ENCODE data around the gene PLAC9.

DNA sequence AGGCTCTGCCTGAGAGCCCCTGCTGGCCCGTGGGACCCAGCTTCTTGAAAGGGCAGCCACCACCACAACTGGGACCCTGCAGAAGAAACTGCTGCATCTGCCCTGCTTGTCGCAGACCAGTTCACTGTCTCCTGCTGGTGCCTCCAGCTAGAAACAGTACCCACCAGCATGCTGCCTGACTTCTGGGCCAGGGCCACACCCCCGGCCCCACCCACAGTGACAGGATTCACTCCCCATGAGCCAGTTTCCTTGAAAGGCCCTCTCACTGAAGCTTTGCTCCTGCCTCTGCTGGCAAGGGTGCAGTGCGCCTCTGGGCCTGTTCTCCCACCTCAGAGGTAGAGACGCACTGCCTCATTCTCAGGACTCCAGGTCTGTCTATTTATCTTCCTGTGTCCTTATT lies 40.4 kb downstream of the PLAC9 start:
- TF ChIP-seq, protein P1, sequence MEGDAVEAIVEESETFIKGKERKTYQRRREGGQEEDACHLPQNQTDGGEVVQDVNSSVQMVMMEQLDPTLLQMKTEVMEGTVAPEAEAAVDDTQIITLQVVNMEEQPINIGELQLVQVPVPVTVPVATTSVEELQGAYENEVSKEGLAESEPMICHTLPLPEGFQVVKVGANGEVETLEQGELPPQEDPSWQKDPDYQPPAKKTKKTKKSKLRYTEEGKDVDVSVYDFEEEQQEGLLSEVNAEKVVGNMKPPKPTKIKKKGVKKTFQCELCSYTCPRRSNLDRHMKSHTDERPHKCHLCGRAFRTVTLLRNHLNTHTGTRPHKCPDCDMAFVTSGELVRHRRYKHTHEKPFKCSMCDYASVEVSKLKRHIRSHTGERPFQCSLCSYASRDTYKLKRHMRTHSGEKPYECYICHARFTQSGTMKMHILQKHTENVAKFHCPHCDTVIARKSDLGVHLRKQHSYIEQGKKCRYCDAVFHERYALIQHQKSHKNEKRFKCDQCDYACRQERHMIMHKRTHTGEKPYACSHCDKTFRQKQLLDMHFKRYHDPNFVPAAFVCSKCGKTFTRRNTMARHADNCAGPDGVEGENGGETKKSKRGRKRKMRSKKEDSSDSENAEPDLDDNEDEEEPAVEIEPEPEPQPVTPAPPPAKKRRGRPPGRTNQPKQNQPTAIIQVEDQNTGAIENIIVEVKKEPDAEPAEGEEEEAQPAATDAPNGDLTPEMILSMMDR (IDR thresholded peaks at IDR 0.05) = no peak
- TF ChIP-seq, protein P2, sequence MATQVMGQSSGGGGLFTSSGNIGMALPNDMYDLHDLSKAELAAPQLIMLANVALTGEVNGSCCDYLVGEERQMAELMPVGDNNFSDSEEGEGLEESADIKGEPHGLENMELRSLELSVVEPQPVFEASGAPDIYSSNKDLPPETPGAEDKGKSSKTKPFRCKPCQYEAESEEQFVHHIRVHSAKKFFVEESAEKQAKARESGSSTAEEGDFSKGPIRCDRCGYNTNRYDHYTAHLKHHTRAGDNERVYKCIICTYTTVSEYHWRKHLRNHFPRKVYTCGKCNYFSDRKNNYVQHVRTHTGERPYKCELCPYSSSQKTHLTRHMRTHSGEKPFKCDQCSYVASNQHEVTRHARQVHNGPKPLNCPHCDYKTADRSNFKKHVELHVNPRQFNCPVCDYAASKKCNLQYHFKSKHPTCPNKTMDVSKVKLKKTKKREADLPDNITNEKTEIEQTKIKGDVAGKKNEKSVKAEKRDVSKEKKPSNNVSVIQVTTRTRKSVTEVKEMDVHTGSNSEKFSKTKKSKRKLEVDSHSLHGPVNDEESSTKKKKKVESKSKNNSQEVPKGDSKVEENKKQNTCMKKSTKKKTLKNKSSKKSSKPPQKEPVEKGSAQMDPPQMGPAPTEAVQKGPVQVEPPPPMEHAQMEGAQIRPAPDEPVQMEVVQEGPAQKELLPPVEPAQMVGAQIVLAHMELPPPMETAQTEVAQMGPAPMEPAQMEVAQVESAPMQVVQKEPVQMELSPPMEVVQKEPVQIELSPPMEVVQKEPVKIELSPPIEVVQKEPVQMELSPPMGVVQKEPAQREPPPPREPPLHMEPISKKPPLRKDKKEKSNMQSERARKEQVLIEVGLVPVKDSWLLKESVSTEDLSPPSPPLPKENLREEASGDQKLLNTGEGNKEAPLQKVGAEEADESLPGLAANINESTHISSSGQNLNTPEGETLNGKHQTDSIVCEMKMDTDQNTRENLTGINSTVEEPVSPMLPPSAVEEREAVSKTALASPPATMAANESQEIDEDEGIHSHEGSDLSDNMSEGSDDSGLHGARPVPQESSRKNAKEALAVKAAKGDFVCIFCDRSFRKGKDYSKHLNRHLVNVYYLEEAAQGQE (IDR thresholded peaks at IDR 0.05; ENCODE audit: insufficient read depth in 1 of 2, low read depth in 2 of 2, low read length in 1 of 2) = no peak
